Calu3 (cell line): ENCODE data around the gene PTGES2. TPM values are rescaled to one million over a fixed set of nuclear protein-coding genes. Genes with fewer than 3 reads are reported as not detected.

Experiments used
- BruUV-seq: library from RNA; stranded (reverse); fragments of 400-500 nt; replicated peaks from 2 replicates; lab custom pipeline; 2021; lab: Mats Ljungman, UMichigan
- CTCF ChIA-PET: fragments of 300-600 bp; sonication (Branson Sonifier 250); formaldehyde crosslinking; loops from one replicate; lab custom pipeline; 2022; ENCODE audit warnings: antibody characterized with exemption; lab: Charles Lee
- DNase-seq: peaks from one replicate; pipeline ENCODE4 v3.0.0; 2022
- H3K27ac Mint-ChIP-seq: one replicate; pipeline ENCODE4 v1.8.0; 2022; ENCODE audit warnings: mixed read lengths; ENCODE audit not compliant: unreplicated experiment
- H3K27me3 Mint-ChIP-seq: one replicate; pipeline ENCODE4 v1.8.0; 2022; ENCODE audit warnings: mixed read lengths; ENCODE audit not compliant: unreplicated experiment
- H3K36me3 Mint-ChIP-seq: one replicate; pipeline ENCODE4 v1.8.0; 2022; ENCODE audit warnings: mild to moderate bottlenecking, moderate library complexity, mixed read lengths; ENCODE audit not compliant: insufficient read depth, unreplicated experiment
- H3K4me1 Mint-ChIP-seq: one replicate; pipeline ENCODE4 v1.8.0; 2022; ENCODE audit warnings: mild to moderate bottlenecking, low read depth, mixed read lengths; ENCODE audit not compliant: unreplicated experiment
- H3K4me3 Mint-ChIP-seq: one replicate; pipeline ENCODE4 v1.8.0; 2022; ENCODE audit warnings: mild to moderate bottlenecking, low read depth, moderate library complexity, mixed read lengths; ENCODE audit not compliant: unreplicated experiment
- H3K9me3 Mint-ChIP-seq: one replicate; pipeline ENCODE4 v1.8.0; 2022; ENCODE audit warnings: low read depth, mixed read lengths; ENCODE audit not compliant: unreplicated experiment
- CTCF ChIP-seq: fragments of 200-600 bp; IDR thresholded peaks from one replicate; pipeline ENCODE4 v1.8.0; 2022; ENCODE audit warnings: antibody characterized with exemption; ENCODE audit not compliant: unreplicated experiment
- intact Hi-C: fragments of 100-400 bp; cut with micrococcal nuclease; formaldehyde crosslinking; loops from one replicate; pipeline ENCODE4 v1.10.0; 2022; ENCODE audit not compliant: unreplicated experiment
- total RNA-seq: library from RNA; stranded (reverse); gene quantifications from 2 replicates; pipeline ENCODE4 v1.2.3, GENCODE V29; 2022

The PTGES2 gene
- total RNA-seq, 1 experiment from 2014 or later = 137 TPM

DNA sequence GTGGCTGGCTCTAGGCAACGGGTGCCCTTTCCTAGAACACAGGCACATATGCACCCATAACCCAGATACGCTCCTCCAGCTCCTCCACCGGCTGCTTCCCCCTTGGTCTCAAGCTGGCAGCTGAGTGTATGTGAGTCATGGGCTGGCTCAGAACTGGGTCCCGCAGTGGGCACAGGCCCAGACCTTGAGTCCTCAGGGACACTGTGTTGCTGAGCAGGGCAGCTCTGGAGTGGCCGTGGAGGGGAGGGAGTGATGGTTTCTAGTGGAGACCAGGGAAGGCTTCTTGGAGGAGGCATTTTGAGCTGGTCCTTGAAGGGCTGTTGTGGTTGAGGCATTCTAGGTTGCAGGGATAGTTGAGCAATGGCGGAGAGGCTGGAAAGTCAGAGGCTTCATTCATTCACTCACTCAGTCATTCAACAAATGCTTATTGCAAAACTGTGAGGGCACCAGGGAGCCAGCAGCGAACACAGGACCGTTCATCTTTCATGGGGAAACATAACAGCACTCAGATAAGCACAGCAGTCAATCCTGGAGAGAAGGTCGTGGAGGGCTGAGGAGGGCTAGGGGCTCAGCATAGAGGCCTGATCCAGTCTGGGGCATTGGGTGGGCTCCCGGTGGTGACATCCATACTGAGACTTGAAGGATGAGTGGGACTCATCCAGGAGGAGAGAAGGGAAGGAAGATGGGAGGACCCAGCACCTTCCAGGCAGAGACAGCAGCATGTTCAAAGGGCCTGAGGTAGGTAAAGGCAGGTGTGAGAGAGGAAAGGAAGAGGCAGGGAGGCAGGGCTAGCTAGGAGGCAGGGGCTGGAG, 34.9 kb upstream of the PTGES2 start:
- no TSS peak for BruUV-seq
- intact Hi-C loops = no loop called here
- Mint-ChIP-seq H3K27ac (no peak overlapping the region), H3K4me3 (no peak overlapping the region), H3K9me3 (no peaks in the 10 kb centered on the region), H3K36me3 (peaks cover 63% of the 10 kb centered on the region), H3K27me3 (no peaks in the 10 kb centered on the region), H3K4me1 (no peaks in the 10 kb centered on the region)
- CTCF ChIA-PET = no interaction called here
- DNase-seq = no peak
- no peak for TF ChIP-seq CTCF

GRCh38 chr9:128161215-128161902, 33.8 kb upstream of the PTGES2 start:
- DNase-seq = no peak
- intact Hi-C loops = no loop called here
- Mint-ChIP-seq H3K9me3 (no peaks in the 10 kb centered on the region), H3K27ac (no peak overlapping the region), H3K4me1 (no peaks in the 10 kb centered on the region), H3K4me3 (peak overlapping the region; percentile 63), H3K27me3 (no peaks in the 10 kb centered on the region), H3K36me3 (peaks cover 66% of the 10 kb centered on the region)
- TF ChIP-seq CTCF = no peak
- CTCF ChIA-PET = interaction anchor here (0.6 to 2.1 kb wide), 2 partner anchors 33 to 38 kb away, joined by 3 to 6 read pairs; no protein-coding TSS in a partner anchor
- no TSS peak for BruUV-seq

DNA sequence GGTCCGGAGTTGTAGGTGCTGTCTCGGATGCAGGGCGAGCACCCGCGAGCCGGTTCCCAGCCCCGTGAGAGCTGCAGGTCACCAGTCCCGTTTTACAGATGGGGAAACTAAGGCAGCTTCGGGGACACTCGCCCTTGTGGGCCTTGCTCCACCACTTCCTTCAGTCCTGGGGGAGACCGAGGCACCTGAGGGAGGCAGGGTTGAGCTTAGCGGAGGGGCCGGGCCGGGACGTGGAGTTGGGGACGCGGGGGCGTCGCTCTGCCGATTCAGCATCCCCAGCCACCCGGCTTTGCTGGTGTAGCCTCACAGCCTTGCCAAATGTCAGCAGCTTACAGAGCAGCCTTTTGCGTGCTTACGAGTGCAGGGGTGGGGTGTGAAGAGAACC, 33.1 kb upstream of the PTGES2 start:
- Mint-ChIP-seq H3K9me3 (no peaks in the 10 kb centered on the region), H3K27ac (no peak overlapping the region), H3K27me3 (no peaks in the 10 kb centered on the region), H3K4me1 (no peaks in the 10 kb centered on the region), H3K36me3 (peaks cover 72% of the 10 kb centered on the region), H3K4me3 (peak overlapping the region; percentile 63)
- CTCF ChIA-PET = interaction anchor here (0.6 to 2.1 kb wide), 2 partner anchors 32 to 66 kb away, joined by 3 to 6 read pairs; no protein-coding TSS in a partner anchor
- no peak for TF ChIP-seq CTCF
- intact Hi-C loops = no loop called here
- DNase-seq = no peak
- BruUV-seq = TSS peak; percentile 25

- no TSS peak for BruUV-seq
- peak; percentile 94 for DNase-seq
- H3K27ac Mint-ChIP-seq = peak within 1 kb of the TSS; percentile 89
- no peaks in the 10 kb centered on the region for H3K4me1 Mint-ChIP-seq
- CTCF ChIA-PET = interaction anchor here (0.6 to 2.1 kb wide), 3 partner anchors 32 to 66 kb away, joined by 3 to 6 read pairs (median 4); no protein-coding TSS in a partner anchor
- peak within 1 kb of the TSS; percentile 63 for H3K4me3 Mint-ChIP-seq
- intact Hi-C loops = no loop called here
- no peaks in the 10 kb centered on the region for H3K9me3 Mint-ChIP-seq
- peaks cover 78% of the 10 kb centered on the region for H3K36me3 Mint-ChIP-seq
- no peaks in the 10 kb centered on the region for H3K27me3 Mint-ChIP-seq
- no peak for TF ChIP-seq CTCF
Measured at GRCh38 chr9:128159784-128160602, 32.5 kb upstream of the PTGES2 start, which contains the start of gene BBLN. Gene BBLN, plus strand, starts transcription at chr9:128160265. Its CDS starts 143 bp downstream, at chr9:128160408.
